GM23248 (cell line): ENCODE data around the gene CLK2. TPM values are rescaled to one million over a fixed set of nuclear protein-coding genes. Genes with fewer than 3 reads are reported as not detected.
A peak's percentile ranks its signal among the peaks of the same experiment; 100 is the strongest.
"Not testable (repeated sequence)": the region's sequence is repeated elsewhere in the genome, so short reads cannot be mapped to it uniquely, and the experiment has no call there.

Source experiments
- DNase-seq: peaks from one replicate; pipeline ENCODE4 v3.0.0-alpha.2; 2015
- H2AFZ ChIP-seq: fragments of 200-600 bp; sonication (generic); 2 replicates; pipeline ENCODE4 v1.6.1; 2016; ENCODE audit warnings: antibody characterized with exemption
- H3F3A ChIP-seq: fragments of 200-600 bp; sonication (generic); 2 replicates; pipeline ENCODE4 v1.6.1; 2016; ENCODE audit warnings: mild to moderate bottlenecking, antibody characterized with exemption, mixed run types; ENCODE audit not compliant: insufficient read depth
- H3K27ac ChIP-seq: fragments of 200-600 bp; sonication (generic); 2 replicates; pipeline ENCODE4 v1.5.1; 2016; ENCODE audit warnings: mild to moderate bottlenecking
- H3K27me3 ChIP-seq: fragments of 200-600 bp; sonication (generic); replicated peaks from 2 replicates; pipeline ENCODE4 v1.6.1; 2016; ENCODE audit warnings: mild to moderate bottlenecking; ENCODE audit not compliant: insufficient read depth
- H3K36me3 ChIP-seq: fragments of 200-600 bp; sonication (generic); 2 replicates; pipeline ENCODE4 v1.6.1; 2016; ENCODE audit warnings: low read depth, mild to moderate bottlenecking
- H3K4me1 ChIP-seq: fragments of 200-600 bp; sonication (generic); 2 replicates; pipeline ENCODE4 v1.6.1; 2016; ENCODE audit warnings: mild to moderate bottlenecking; ENCODE audit not compliant: insufficient read depth
- H3K4me2 ChIP-seq: fragments of 200-600 bp; sonication (generic); one replicate; pipeline ENCODE4 v1.6.1; 2016; ENCODE audit warnings: mild to moderate bottlenecking; ENCODE audit not compliant: unreplicated experiment
- H3K4me3 ChIP-seq: fragments of 200-600 bp; sonication (generic); 2 replicates; pipeline ENCODE4 v1.5.1; 2016; ENCODE audit warnings: mild to moderate bottlenecking
- H3K79me2 ChIP-seq: fragments of 200-600 bp; sonication (generic); 2 replicates; pipeline ENCODE4 v1.6.1; 2016; ENCODE audit warnings: mild to moderate bottlenecking; ENCODE audit not compliant: insufficient read depth
- H3K9ac ChIP-seq: fragments of 200-600 bp; sonication (generic); 2 replicates; pipeline ENCODE4 v1.6.1; 2016; ENCODE audit warnings: mild to moderate bottlenecking
- H3K9me2 ChIP-seq: fragments of 200-600 bp; sonication (generic); 2 replicates; pipeline ENCODE4 v1.6.1; 2016; ENCODE audit warnings: mixed run types, mild to moderate bottlenecking, moderate library complexity; ENCODE audit not compliant: insufficient read depth
- H3K9me3 ChIP-seq: fragments of 200-600 bp; sonication (generic); one replicate; pipeline ENCODE4 v1.6.1; 2017; ENCODE audit warnings: low read depth
- H4K20me1 ChIP-seq: fragments of 200-600 bp; sonication (generic); 2 replicates; pipeline ENCODE4 v1.6.0; 2016; ENCODE audit not compliant: insufficient read depth
- EZH2 ChIP-seq: fragments of 200-600 bp; sonication (generic); IDR thresholded peaks from 2 replicates; pipeline ENCODE4 v1.6.1; 2018; ENCODE audit warnings: antibody characterized with exemption, mild to moderate bottlenecking; ENCODE audit not compliant: insufficient read depth, poor library complexity, severe bottlenecking
- EZH2phosphoT487 ChIP-seq: fragments of 200-600 bp; sonication (generic); IDR thresholded peaks from 2 replicates; pipeline ENCODE4 v1.6.1; 2018; ENCODE audit warnings: antibody characterized with exemption, moderate library complexity, mild to moderate bottlenecking, low read depth; ENCODE audit not compliant: insufficient read depth
- WGBS, 2 experiments: methylation state at CpG; one replicate each; pipeline ENCODE4 v1.1.6; 2015 to 2017; ENCODE audit warnings: low lambda C conversion rate in 2 of 2, low coverage in 1 of 2; ENCODE audit errors: missing lambda C conversion rate in 2 of 2; 5-methylcytosine and 5-hydroxymethylcytosine counted together
- in situ Hi-C: fragments of 300-500 bp; cut with MboI; formaldehyde crosslinking; loops from 2 replicates; pipeline ENCODE4 v1.15.0; 2020
- polyA plus RNA-seq: library from polyadenylated mRNA; unstranded; fragments of >200 nt; fragmentation: Nextera tagmentation; extraction: Ambion mirVana; gene quantifications from 2 replicates; pipeline ENCODE4 v1.2.1, GENCODE V29; 2016
- total RNA-seq: library from RNA; depleted of rRNA; stranded (reverse); fragments of >200 nt; shearing (Covaris generic); gene quantifications from 2 replicates; pipeline ENCODE4 v1.2.3, GENCODE V29; 2014

Gene CLK2
- total and polyA plus RNA-seq, 2 experiments from 2014 or later = 10.4 to 16.8 TPM

DNA sequence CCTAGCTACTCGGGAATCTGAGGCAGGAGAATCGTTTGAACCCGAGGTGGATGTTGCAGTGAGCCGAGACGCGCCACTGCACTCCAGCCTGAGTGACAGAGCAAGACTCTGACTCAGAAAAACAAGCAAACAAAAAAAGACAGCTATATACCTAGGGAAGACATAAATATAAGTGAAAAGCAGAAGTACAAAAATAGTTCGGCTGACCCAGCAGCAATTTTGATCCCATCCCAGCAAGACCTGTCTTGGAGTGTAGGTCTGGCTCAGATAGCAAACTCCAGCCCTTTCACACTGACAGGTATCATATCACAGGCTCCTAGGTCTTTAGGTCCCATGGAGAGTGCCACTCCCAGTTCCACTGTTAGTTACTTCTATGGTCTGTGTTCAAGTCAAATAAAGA, 50.3 kb downstream of the CLK2 start:
- Histone ChIP-seq H3K27ac (no peak overlapping the region), H3K27me3 (no peaks in the 10 kb centered on the region), H3K9me3 (no peaks in the 10 kb centered on the region), H3K9me2 (no peaks in the 10 kb centered on the region), H3K4me1 (peaks cover 29% of the 10 kb centered on the region), H3K4me2 (no peak overlapping the region), H3K36me3 (no peaks in the 10 kb centered on the region), H2AFZ (no peak overlapping the region), H3K79me2 (peaks cover 29% of the 10 kb centered on the region), H3F3A (peaks cover 39% of the 10 kb centered on the region), H4K20me1 (no peaks in the 10 kb centered on the region), H3K4me3 (no peak overlapping the region), H3K9ac (no peak overlapping the region)
- 91 to 93% methylated on average over 7 of the region's 7 CpGs for WGBS, 2 experiments
- TF ChIP-seq EZH2 = no peak
- no peak for TF ChIP-seq EZH2phosphoT487
- DNase-seq = no peak
- in situ Hi-C loops = no loop called here

DNA sequence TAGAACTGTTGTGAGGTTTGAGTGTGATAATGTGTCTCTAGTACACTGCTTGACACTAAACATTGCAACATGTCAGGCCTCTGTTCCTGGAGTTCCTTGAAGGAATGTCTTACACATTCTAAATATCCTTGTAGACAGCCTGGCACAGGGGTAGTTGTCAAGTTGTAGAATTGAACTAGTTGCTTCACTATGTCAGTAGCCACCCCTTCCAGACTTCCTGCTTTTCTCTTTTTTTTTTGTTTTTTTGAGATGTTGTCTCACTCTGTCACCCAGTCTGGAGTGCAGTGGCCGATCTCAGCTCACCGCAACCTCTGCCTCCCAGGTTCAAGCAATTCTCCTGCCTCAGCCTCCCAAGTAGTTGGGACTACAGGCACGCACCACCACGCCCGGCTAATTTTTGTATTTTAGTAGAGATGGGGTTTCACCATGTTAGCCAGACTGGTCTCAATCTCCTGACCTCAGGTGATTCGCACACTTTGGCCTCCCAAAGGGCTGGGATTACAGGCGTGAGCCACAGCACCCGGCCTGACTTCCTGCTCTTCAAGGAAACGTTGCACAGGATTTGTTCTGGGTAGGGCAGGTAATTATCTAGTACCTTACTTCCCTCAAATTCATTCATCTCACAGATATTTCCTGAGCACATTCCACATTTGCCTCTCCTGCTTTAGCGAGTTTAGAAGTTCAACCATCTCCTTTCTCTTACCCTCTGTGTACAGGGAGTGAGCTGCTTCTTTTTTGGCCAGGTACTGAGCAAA, 52.9 kb downstream of the CLK2 start:
- H3K9ac ChIP-seq, DNase-seq, in situ Hi-C loops, H3K27me3 ChIP-seq, H4K20me1 ChIP-seq, H3K4me2 ChIP-seq, H3K9me3 ChIP-seq, H3K36me3 ChIP-seq, H3K4me3 ChIP-seq, H3K9me2 ChIP-seq: not testable (repeated sequence)
- Histone ChIP-seq H3K27ac (peak overlapping the region; percentile 1; the same call in 1 of the 2 replicates), H3K4me1 (peaks cover 14% of the 10 kb centered on the region), H3F3A (peaks cover 22% of the 10 kb centered on the region), H3K79me2 (peaks cover 15% of the 10 kb centered on the region), H2AFZ (peak overlapping the region; percentile 86)
- WGBS, 2 experiments = 90 to 93% methylated on average over 10 of the region's 10 CpGs

DNA sequence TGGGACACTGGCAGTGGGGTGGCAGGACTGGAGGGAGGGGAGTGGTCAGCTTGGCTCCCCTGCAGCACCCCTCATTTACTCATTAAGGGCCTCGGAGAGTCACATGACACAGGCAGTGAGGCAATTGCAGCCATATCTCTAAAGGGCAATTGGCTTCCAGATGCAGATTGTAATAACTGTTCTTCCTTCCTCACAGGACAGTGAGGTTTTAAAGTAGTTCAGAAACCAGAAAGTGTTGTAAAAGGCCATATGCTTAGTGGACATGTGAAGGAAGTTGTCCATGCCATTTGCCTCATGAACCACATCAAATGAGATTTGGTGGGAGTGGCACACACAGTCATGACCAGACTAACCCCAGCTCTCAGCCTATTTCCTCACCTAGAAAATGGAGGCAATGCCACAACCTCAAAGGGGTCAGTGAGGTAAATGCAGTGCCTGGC, 53.7 kb downstream of the CLK2 start:
- H4K20me1 ChIP-seq = no peaks in the 10 kb centered on the region
- peaks cover 15% of the 10 kb centered on the region for H3K79me2 ChIP-seq
- 0% methylated on average over 1 of the region's 1 CpG for WGBS, 2 experiments
- H3K9me2 ChIP-seq = no peaks in the 10 kb centered on the region
- 0 out of 2 replicates have a peak overlapping the region, but pooled peaks have one; percentile 9 for H3K27ac ChIP-seq
- H3K27me3 ChIP-seq = no peaks in the 10 kb centered on the region
- H3K9ac ChIP-seq = no peak overlapping the region; the same call in 1 of the 2 replicates
- H3K9me3 ChIP-seq = no peaks in the 10 kb centered on the region
- H3K36me3 ChIP-seq = no peaks in the 10 kb centered on the region
- no peak overlapping the region for H3K4me3 ChIP-seq
- in situ Hi-C loops = no loop called here
- no peak for DNase-seq
- peaks cover 17% of the 10 kb centered on the region for H3F3A ChIP-seq
- H3K4me1 ChIP-seq = peaks cover 7% of the 10 kb centered on the region
- peak overlapping the region; percentile 86 for H2AFZ ChIP-seq
- H3K4me2 ChIP-seq = no peak overlapping the region
- no peak for TF ChIP-seq EZH2
- no peak for TF ChIP-seq EZH2phosphoT487

DNA sequence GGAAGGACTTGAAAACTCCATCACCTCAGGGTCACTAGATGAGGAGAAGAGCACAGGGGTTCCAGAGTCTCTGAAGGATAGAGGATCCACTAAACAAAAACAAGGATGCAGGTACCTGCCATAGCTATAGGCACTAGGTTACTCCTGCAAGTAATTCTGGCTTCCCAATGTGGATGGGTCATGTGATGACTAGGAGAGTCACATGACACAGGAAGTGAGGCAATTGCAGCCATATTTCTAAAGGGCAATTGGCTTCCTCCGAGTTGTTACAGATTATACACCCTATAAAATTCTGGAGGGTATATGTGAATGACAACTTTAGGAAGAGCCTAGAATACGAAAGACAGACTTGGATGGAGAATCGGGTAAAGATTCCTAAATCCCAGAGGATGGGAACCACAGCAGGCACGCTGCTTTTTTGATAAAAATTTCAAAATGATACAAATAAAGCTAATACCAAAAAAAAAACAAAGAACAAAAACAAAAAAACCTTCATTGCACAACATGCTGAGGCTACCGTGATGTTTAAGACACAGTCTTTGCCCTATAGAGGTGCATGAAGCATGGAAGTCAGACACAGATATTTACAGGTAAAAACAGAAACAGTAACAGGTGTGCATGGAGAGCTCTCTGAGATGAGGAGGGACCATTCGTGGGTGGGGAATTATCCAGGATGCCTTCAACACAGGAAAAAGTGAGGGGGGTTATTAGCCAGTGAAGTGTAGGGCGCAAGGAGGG, 54.3 kb downstream of the CLK2 start:
- no peaks in the 10 kb centered on the region for H4K20me1 ChIP-seq
- no peaks in the 10 kb centered on the region for H3K9me3 ChIP-seq
- TF ChIP-seq EZH2 (no peak), EZH2phosphoT487 (no peak)
- 18 to 21% methylated on average over 7 of the region's 7 CpGs for WGBS, 2 experiments
- 0 out of 2 replicates have a peak overlapping the region, but pooled peaks have one; percentile 9 for H3K27ac ChIP-seq
- H3K36me3 ChIP-seq = no peaks in the 10 kb centered on the region
- H3K9me2 ChIP-seq = no peaks in the 10 kb centered on the region
- H3K27me3 ChIP-seq = no peaks in the 10 kb centered on the region
- peaks cover 2% of the 10 kb centered on the region; the same call in 1 of the 2 replicates for H3K4me1 ChIP-seq
- H3K4me2 ChIP-seq = peak overlapping the region; percentile 72
- peak overlapping the region; percentile 86 for H2AFZ ChIP-seq
- DNase-seq = peak; percentile 79
- H3F3A ChIP-seq = peaks cover 11% of the 10 kb centered on the region
- H3K9ac ChIP-seq = peak overlapping the region; percentile 66
- H3K79me2 ChIP-seq = peaks cover 12% of the 10 kb centered on the region
- in situ Hi-C loops = no loop called here
- peak overlapping the region; percentile 43 for H3K4me3 ChIP-seq

DNA sequence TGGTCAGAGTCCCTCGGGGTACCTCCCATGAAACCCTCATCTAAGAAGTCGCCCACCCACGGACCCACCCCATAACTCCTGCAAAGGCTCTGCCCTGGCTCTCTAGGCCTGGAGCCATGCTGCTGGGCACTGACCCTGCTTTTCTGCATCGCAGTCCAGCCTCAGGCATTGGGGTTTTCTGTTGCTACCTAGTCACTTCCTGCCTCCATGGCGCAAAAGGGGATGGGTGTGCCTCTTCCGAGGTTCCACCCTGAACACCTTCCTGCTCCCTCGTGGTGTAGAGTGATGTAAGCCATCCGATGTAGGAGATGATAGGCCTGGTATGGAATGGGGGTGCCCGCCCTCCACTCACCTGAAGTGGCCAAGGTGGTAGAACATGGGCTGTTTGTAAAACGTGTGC, 58.6 kb downstream of the CLK2 start:
- H3K79me2 ChIP-seq, H3K9ac ChIP-seq, H3K27ac ChIP-seq, in situ Hi-C loops, H3K4me1 ChIP-seq, H3K4me2 ChIP-seq, H3K9me3 ChIP-seq, H3K27me3 ChIP-seq, DNase-seq, H3K36me3 ChIP-seq, H3K9me2 ChIP-seq, H2AFZ ChIP-seq, H3K4me3 ChIP-seq, H4K20me1 ChIP-seq, H3F3A ChIP-seq: not testable (repeated sequence)
- WGBS, 2 experiments = 80 to 84% methylated on average over 7 to 10 of the region's 10 CpGs
